Measurements from ENCODE around the gene RGS19.
"Not testable (repeated sequence)": the region's sequence is repeated elsewhere in the genome, so short reads cannot be mapped to it uniquely, and the experiment has no call there.

RGS19 gene, protein sequence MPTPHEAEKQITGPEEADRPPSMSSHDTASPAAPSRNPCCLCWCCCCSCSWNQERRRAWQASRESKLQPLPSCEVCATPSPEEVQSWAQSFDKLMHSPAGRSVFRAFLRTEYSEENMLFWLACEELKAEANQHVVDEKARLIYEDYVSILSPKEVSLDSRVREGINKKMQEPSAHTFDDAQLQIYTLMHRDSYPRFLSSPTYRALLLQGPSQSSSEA

DNA sequence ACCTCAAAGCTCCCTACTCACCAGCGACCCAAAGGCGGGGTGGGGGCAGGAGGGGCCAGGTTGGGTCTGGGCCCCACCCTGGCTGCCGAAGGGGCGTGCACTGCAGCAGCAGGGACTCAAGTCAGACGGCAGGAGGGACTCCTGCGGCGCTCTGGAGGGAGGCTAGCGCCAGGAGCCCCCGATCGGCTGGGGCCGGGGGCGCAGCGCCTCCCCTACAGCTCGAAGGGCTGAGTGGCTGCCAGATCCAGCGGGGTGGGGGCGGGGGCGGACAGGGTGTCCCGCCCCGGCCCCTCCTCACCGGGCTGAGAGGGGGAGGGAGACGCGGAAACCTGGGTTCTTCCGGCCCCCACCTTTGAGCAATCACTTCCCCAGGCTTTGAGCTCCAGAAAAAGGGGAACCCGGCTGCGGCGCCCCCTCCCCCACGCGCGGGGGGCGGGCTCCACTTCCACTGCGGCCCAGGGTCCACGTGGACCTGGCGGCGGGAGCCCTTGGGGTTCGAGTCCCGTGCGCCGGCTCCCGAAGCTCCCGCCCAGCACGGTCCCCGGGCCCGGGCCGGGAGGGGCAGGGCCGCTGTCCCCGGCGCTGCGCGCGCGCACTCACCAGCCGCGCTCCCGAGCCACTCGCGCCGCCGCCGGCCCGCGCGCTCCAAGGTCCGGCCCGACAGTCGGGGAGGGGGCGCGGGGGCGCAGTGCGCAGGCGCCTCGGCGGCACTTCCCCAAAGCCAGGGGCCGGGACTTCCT is at the start of gene RGS19:
Gene RGS19, minus strand, starts transcription at position 246 of the 740 bp plus-strand sequence. CDS start 2,632 bp downstream, outside the sequence.
- peak; percentile 57 for DNase-seq (ENCODE audit: low read depth in 2 of 2)

DNA sequence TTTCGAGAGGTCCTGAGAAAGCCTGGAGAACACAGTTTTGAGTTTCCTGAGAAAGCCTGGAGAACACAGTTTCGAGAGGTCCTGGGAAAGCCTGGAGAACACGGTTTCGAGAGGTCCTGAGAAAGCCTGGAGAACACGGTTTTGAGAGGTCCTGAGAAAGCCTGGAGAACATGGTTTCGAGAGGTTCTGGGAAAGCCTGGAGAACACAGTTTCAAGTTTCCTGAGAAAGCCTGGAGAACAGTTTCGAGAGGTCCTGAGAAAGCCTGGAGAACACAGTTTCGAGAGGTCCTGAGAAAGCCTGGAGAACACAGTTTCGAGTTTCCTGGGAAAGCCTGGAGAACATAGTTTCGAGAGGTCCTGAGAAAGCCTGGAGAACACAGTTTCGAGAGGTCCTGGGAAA is 44.2 kb upstream of the RGS19 start:
- DNase-seq (ENCODE audit: low read depth in 2 of 2) = not testable (repeated sequence)

- DNase-seq (ENCODE audit: low read depth in 2 of 2) = not testable (repeated sequence)
These were observed 43.6 kb upstream of the RGS19 start for GRCh38 chr20:64122927-64123326.

GRCh38 chr20:64121586-64121985 is 42.3 kb upstream of the RGS19 start:
- DNase-seq (ENCODE audit: low read depth in 2 of 2) = no peak

DNA sequence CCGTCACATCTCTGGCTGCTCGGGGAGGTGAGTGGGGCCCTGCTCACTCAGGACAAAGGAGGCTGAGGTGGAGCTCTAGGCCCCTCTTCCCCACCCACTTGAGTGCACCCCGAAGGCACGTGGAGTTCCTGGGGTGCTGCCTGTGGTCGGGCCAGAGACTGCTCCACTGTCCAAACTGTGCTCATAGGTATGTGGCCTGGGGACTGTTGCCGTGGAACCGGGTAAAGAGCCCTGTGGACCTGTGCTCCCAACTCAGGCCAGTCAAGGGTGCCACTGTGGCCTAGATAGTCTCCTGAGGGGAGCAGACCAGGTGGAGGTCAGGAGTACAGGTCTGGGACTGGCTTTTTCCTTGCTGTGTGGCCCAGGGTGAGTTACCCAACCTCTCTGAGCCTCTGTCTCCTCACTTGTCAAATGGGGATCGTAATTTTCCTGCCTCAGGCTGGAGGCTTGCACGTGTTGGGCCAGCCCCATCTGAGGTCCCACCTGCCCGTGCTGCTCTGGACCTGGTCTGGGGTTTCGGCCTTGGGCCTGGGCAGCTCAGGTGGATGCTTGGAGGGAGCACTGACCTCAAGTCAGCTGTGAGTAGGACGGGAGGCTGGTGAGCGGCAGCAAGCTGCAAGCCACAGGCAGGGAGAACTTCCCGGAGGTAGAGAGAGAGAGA is 40.5 kb upstream of the RGS19 start:
- DNase-seq (ENCODE audit: low read depth in 2 of 2) = no peak

- DNase-seq (ENCODE audit: low read depth in 2 of 2) = no peak
These were observed 40.0 kb upstream of the RGS19 start for GRCh38 chr20:64119301-64119680.

GRCh38 chr20:64117432-64117777 is 38.1 kb upstream of the RGS19 start:
- not testable (repeated sequence) for DNase-seq (ENCODE audit: low read depth in 2 of 2)

GRCh38 chr20:64116541-64117431 is 37.5 kb upstream of the RGS19 start:
- no peak for DNase-seq (ENCODE audit: low read depth in 2 of 2)

- DNase-seq (ENCODE audit: low read depth in 2 of 2) = no peak
These were observed 36.7 kb upstream of the RGS19 start for GRCh38 chr20:64116016-64116415.

- no peak for DNase-seq (ENCODE audit: low read depth in 2 of 2)
These were observed 36.0 kb upstream of the RGS19 start for GRCh38 chr20:64115171-64115911.

DNA sequence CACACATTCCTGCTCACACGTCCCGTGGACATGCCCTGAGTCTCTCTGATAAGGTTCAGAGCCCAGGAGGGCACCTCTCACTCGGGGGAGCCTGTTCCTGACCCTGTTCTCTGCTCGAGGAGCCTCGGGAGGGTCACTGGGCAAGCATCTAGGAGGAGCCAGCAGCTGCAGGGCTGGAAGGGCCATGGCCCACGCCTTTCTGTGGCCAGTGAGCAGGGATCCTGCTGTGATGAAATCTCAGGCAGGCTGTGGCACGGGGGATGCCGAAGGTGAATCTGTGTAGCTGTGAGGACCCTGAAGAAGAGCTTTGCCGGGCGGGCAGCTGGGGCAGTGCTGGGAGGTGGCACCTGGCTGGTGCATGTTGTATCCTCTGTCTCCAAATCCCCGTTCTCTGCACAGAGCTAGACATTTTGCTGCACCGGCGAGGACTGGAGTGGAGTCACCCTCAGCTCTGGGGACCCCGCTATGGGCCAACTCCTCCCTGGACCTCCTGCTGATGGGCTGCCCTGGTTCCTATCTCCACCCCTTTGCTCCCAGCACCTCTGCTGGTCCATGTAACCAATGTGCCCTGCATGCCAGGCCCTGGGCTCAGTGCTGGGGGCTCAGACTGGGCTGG is 35.1 kb upstream of the RGS19 start:
- DNase-seq (ENCODE audit: low read depth in 2 of 2) = no peak

DNA sequence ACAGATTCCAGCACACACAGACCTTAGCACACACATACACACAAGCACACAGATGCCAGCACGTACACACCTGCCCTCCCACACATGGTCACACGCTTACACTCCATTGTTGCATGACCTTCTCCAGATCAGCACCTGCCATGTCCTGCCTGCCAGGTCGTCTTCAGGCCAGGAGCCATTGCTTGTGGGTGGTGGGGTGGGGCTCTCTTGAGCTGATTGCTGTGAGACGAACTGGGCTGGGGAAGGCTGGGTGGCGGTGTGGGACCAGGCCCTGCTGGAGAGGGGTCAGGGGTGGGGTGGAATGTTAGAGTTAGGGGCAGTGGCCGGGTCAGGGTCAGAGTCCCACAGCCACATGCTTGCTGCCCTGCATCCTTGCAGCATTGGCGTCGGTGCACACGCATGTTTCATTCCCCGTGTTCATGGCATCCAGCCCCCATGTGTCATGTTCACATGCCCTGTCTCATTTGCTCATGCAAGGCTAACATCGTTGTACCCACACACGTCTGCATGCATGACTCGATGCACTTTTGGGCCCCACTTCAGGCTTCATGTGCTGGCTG is 34.6 kb upstream of the RGS19 start:
- DNase-seq (ENCODE audit: low read depth in 2 of 2) = no peak

- no peak for DNase-seq (ENCODE audit: low read depth in 2 of 2)
These were observed 34.1 kb upstream of the RGS19 start for GRCh38 chr20:64113444-64113775.

DNA sequence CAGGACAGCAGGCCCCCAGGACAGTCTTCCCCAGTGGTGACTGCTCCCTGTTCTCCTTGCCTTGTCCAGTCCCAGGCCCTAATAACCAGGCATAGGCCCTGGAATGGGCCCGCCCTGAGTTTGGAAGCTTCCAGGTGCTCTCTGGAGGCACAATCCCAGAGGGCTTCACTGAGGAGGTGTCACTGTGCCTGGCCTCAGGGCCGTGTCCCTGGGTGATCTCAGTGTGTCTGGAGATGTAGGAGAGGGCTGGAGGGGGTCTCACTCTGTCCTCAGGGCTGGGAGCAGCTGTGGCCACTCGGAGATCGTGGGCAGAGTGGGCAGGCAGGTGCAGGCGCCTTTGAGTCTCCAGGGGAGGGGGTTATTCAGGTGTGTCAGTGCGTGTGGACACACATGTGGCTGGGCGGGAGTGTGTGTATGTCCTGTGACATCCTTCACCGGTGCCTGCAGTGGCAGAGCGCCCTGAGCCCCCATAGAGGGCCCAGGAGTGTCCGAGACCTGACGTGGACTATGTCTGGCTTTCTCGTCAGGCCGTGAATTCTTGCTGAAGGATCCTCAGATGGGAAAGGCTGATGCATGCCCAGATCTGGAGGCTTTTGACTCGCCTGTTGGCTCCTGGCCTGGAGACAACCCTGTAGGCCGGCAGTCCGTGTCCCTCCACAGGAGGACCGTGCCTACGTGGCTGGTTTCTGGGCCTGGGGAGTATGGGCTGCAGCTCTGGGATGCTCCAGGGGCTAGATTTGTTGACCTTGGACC is 33.5 kb upstream of the RGS19 start:
- DNase-seq (ENCODE audit: low read depth in 2 of 2) = no peak

- no peak for DNase-seq (ENCODE audit: low read depth in 2 of 2)
These were observed 32.7 kb upstream of the RGS19 start for GRCh38 chr20:64111841-64112641.

DNA sequence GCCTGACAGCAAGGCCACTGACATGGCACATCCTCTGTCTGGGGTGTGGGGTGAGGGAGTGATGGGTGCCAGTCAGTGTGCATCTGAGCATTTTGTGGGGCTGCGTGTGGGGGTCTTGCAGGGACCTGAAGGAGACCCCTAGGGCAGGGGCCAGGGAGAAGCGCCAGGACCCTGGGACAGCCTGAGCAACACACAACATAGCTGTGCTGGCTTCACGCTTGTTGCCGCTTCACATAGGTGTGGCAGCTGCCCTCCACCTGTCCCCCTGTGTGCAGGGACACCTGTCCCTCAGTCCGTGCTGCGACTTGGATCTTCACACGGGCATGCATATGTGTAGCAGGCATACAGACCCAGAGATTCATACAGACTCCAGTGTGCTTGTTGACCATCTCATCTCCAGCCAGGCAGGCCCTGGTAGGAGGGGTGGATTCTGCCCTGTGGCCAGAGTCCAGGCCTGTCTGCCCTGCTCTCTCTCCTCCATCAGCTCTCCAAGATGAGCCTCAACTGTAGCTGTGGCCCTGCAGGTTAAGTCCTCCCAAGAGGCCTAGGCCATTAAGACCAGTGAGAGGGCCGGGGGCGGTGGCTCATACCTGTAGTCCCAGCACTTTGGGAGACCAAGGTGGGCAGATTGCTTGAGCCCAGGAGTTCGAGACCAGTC is 31.2 kb upstream of the RGS19 start:
- DNase-seq (ENCODE audit: low read depth in 2 of 2) = no peak

DNA sequence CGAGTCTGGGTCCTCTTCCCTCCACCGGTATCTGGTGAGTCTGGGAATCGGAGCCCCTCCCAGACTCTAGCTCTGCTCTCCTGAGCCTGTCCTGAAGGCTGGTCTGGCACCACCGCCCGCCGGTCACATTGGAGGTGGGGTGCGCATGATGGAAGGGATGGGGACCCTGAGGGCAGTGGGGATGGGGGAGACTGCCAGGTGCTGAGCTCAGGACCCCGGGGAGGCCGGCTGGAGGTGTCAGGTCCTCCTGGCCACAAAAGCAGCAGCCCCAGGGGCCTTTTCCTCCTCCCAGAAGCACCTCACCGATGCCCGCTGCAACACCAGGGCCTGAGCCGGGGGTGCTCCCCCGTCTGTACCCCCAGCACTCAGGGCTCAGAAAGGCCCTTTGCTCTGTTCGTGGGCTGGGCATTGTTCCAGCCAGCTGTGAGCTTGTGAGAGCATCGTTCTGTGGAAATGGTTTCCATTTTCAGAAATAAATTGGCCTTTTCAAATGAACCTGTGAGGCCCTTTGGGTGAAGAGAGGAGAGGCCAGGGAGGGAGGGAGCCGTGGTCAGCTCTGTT is 30.6 kb upstream of the RGS19 start:
- no peak for DNase-seq (ENCODE audit: low read depth in 2 of 2)

All from stimulated activated CD8-positive, alpha-beta memory T cell treated with anti-CD3 and anti-CD28 coated beads, Interleukin-15, amount 100 ng/mL, for 48 hours (primary cell).